HepG2 (cell line): ENCODE measurements around the gene HS3ST3A1. TPM values are rescaled to one million over a fixed set of nuclear protein-coding genes. Genes with fewer than 3 reads are reported as not detected.
"Not testable (repeated sequence)": the region's sequence is repeated elsewhere in the genome, so short reads cannot be mapped to it uniquely, and the experiment has no call there.

ENCODE experiments used
- ATAC-seq: fragments of 200-7000 bp; cut with Tn5 transposase; 3 replicates; pipeline ENCODE4 v1.9.1; 2020; ENCODE audit warnings: mild to moderate bottlenecking, moderate library complexity
- BruUV-seq: library from RNA; stranded (reverse); fragments of 400-500 nt; replicated peaks from 2 replicates; lab custom pipeline; 2021; lab: Mats Ljungman, UMichigan
- CTCF ChIA-PET: fragments of 300-600 bp; formaldehyde crosslinking; extraction: SDS; loops from one replicate; lab custom pipeline; 2021; ENCODE audit warnings: low total read pairs, inconsistent platforms, low intra/inter-chr PET ratio; lab: Yijun Ruan, JAX
- POLR2A ChIA-PET: fragments of 350-600 bp; sonication (Branson Sonifier 250); formaldehyde crosslinking; loops from one replicate; lab custom pipeline; 2020; ENCODE audit warnings: antibody characterized with exemption, inconsistent platforms; lab: Yijun Ruan, JAX
- DNase-seq: peaks from one replicate; pipeline ENCODE4 v3.0.0-alpha.2; 2015; ENCODE audit warnings: low spot score
- FAIRE-seq: peaks from 3 replicates; lab custom pipeline; 2011; peaks lifted over from hg19 to GRCh38; lab: Jason Lieb, UNC
- H2AFZ ChIP-seq: one replicate; pipeline ENCODE4 v1.6.1; 2011; ENCODE audit warnings: low read length, inconsistent platforms
- H3K27ac ChIP-seq: fragments of 300-600 bp; 3 replicates; pipeline ENCODE4 v1.8.0; 2011; ENCODE audit warnings: mixed run types, mild to moderate bottlenecking, mixed read lengths, low read length, inconsistent platforms; ENCODE audit not compliant: insufficient read depth; ENCODE audit errors: extremely low read length
- H3K27me3 ChIP-seq, 2 experiments: fragments of 200-600 bp in 1 of 2; 2 replicates in 1 of 2; 3 replicates in 1 of 2; pipeline versions ENCODE4 v1.6.0 to v1.8.0; 2011; ENCODE audit warnings: low read length in 2 of 2, mild to moderate bottlenecking in 2 of 2, moderate library complexity in 2 of 2, inconsistent platforms in 1 of 2; ENCODE audit not compliant: insufficient read depth in 2 of 2, control insufficient read depth in 1 of 2
- H3K36me3 ChIP-seq, 2 experiments: fragments of 200-600 bp in 1 of 2; replicated peaks in 1 of 2; 2 replicates in 1 of 2; 3 replicates in 1 of 2; pipeline versions ENCODE4 v1.5.1 to v1.8.0; 2011; ENCODE audit warnings: low read length in 2 of 2, inconsistent platforms in 1 of 2; ENCODE audit not compliant: insufficient read depth in 2 of 2, control insufficient read depth in 1 of 2
- H3K4me1 ChIP-seq: 2 replicates; pipeline ENCODE4 v1.5.1; 2012; ENCODE audit warnings: low read length, inconsistent platforms; ENCODE audit not compliant: insufficient read depth
- H3K4me2 ChIP-seq: 2 replicates; pipeline ENCODE4 v1.6.0; 2011; ENCODE audit warnings: low read depth, low read length, inconsistent platforms
- H3K4me3 ChIP-seq, 3 experiments: fragments of 200-600 bp in 1 of 3; sonication (generic), shearing (Covaris generic) in 1 of 3; replicated peaks in 1 of 3; 2 replicates each; pipeline ENCODE4 v1.5.1; 2011 to 2016; ENCODE audit warnings: low read length in 3 of 3, inconsistent platforms in 2 of 3, low read depth in 2 of 3, mild to moderate bottlenecking in 2 of 3, control low read depth in 1 of 3, mixed read lengths in 1 of 3; ENCODE audit not compliant: insufficient read depth in 1 of 3
- H3K79me2 ChIP-seq: one replicate; pipeline ENCODE4 v1.6.1; 2011; ENCODE audit warnings: low read length, inconsistent platforms; ENCODE audit not compliant: insufficient read depth
- H3K9ac ChIP-seq: 2 replicates; pipeline ENCODE4 v1.6.0; 2011; ENCODE audit warnings: mild to moderate bottlenecking, low read depth, low read length, inconsistent platforms; ENCODE audit not compliant: insufficient read depth
- H3K9me3 ChIP-seq: 2 replicates; pipeline ENCODE4 v1.5.1; 2012; ENCODE audit warnings: mild to moderate bottlenecking, low read length
- H4K20me1 ChIP-seq: 2 replicates; pipeline ENCODE4 v1.6.0; 2011; ENCODE audit warnings: inconsistent platforms, mild to moderate bottlenecking, low read length, moderate library complexity; ENCODE audit not compliant: insufficient read depth
- ELF4 ChIP-seq: sonication (generic); formaldehyde crosslinking; IDR thresholded peaks from 2 replicates; pipeline ENCODE4 v1.5.0; 2020; ENCODE audit warnings: missing genetic modification reagents, mild to moderate bottlenecking, moderate library complexity, borderline replicate concordance
- NFYB ChIP-seq: sonication (generic); formaldehyde crosslinking; IDR thresholded peaks from 2 replicates; pipeline ENCODE4 v1.4.0; 2020; ENCODE audit warnings: missing genetic modification reagents
- WGBS: methylation state at CpG from one replicate; pipeline ENCODE4 v1.1.6; 2017; ENCODE audit warnings: low lambda C conversion rate; 5-methylcytosine and 5-hydroxymethylcytosine counted together
- in situ Hi-C: cut with HindIII; loops from 2 replicates; pipeline ENCODE4 v1.10.0; 2017; ENCODE audit warnings: low pct_unique_long_range_greater_than_20kb; ENCODE audit not compliant: extremely low pct_ligation_motif_present
- intact Hi-C: fragments of 100-400 bp; cut with micrococcal nuclease; formaldehyde crosslinking; loops from one replicate; pipeline ENCODE4 v1.10.0; 2022; ENCODE audit not compliant: unreplicated experiment
- polyA plus RNA-seq, 8 experiments: library from polyadenylated mRNA; depleted of rRNA in 3 of 8; stranded (reverse) in 7 of 8; unstranded in 1 of 8; fragments of >200 nt; fragmentation: Illumina TruSeq in 4 of 8; extraction: Trizol in 4 of 8; gene quantifications; 2 replicates each; pipeline versions ENCODE4 v1.2.1 to v1.2.3, GENCODE V29; 2011 to 2016; ENCODE audit warnings: low read depth in 4 of 8, missing spikeins in 1 of 8, mixed read lengths in 1 of 8; ENCODE audit not compliant: insufficient read depth in 1 of 8
- total RNA-seq, 5 experiments: library from RNA; depleted of rRNA; stranded (reverse); fragments of >200 nt; fragmentation: Illumina TruSeq; extraction: Trizol; gene quantifications; 2 replicates each; pipeline ENCODE4 v1.2.3, GENCODE V29; 2016; ENCODE audit warnings: low read depth in 1 of 5
- TF ChIP-seq, protein P1 (sequence below): sonication (generic); formaldehyde crosslinking; IDR thresholded peaks from 2 replicates; pipeline ENCODE4 v1.4.0; 2020; ENCODE audit warnings: missing genetic modification reagents
- TF ChIP-seq, protein P2 (sequence below): sonication (generic); formaldehyde crosslinking; IDR thresholded peaks from 2 replicates; pipeline ENCODE4 v1.4.0; 2020; ENCODE audit warnings: mild to moderate bottlenecking, low read depth, missing genetic modification reagents
- TF ChIP-seq, protein P3 (sequence below): IDR thresholded peaks from 2 replicates; pipeline ENCODE4 v1.6.1; 2016; ENCODE audit warnings: low read depth, control low read depth

Gene HS3ST3A1
- total and polyA plus RNA-seq, 2 of the 13 experiments (the other 11 are each of a cell fraction or from before 2014, with no cell fraction given), result 1.3 to 3.5 TPM

GRCh38 chr17:13498184-13498583 is 103.5 kb downstream of the HS3ST3A1 start:
- Histone ChIP-seq H3K27ac (no peak overlapping the region), H3K9me3 (no peaks in the 10 kb centered on the region), H3K27me3 (peaks cover 0 to 7% of the 10 kb centered on the region in 2 experiments; a peak in 1 of 5 replicates), H3K36me3 (no peaks in the 10 kb centered on the region), H3K4me2 (no peak overlapping the region), H3K4me1 (0 out of 2 replicates have a peak, but pooled peaks cover 14% of the 10 kb centered on the region), H3K79me2 (no peaks in the 10 kb centered on the region)
- BruUV-seq, result no TSS peak
- in situ Hi-C loops, result no loop called here
- CTCF ChIA-PET, result no interaction called here
- ATAC-seq, result no peak
- TF ChIP-seq NFYB, result no peak
- TF ChIP-seq ELF4 (CRISPR knock-in tag), result no peak
- TF ChIP-seq, protein P1, sequence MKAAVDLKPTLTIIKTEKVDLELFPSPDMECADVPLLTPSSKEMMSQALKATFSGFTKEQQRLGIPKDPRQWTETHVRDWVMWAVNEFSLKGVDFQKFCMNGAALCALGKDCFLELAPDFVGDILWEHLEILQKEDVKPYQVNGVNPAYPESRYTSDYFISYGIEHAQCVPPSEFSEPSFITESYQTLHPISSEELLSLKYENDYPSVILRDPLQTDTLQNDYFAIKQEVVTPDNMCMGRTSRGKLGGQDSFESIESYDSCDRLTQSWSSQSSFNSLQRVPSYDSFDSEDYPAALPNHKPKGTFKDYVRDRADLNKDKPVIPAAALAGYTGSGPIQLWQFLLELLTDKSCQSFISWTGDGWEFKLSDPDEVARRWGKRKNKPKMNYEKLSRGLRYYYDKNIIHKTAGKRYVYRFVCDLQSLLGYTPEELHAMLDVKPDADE (CRISPR knock-in tag), result no peak
- TF ChIP-seq, protein P2, sequence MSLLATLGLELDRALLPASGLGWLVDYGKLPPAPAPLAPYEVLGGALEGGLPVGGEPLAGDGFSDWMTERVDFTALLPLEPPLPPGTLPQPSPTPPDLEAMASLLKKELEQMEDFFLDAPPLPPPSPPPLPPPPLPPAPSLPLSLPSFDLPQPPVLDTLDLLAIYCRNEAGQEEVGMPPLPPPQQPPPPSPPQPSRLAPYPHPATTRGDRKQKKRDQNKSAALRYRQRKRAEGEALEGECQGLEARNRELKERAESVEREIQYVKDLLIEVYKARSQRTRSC (CRISPR knock-in tag), result no peak
- TF ChIP-seq, protein P3, sequence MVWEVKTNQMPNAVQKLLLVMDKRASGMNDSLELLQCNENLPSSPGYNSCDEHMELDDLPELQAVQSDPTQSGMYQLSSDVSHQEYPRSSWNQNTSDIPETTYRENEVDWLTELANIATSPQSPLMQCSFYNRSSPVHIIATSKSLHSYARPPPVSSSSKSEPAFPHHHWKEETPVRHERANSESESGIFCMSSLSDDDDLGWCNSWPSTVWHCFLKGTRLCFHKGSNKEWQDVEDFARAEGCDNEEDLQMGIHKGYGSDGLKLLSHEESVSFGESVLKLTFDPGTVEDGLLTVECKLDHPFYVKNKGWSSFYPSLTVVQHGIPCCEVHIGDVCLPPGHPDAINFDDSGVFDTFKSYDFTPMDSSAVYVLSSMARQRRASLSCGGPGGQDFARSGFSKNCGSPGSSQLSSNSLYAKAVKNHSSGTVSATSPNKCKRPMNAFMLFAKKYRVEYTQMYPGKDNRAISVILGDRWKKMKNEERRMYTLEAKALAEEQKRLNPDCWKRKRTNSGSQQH (CRISPR knock-in tag), result no peak
- TF ChIP-seq, all 625 proteins: peak for 0
- intact Hi-C loops, result no loop called here
- Histone ChIP-seq H2AFZ (no peak overlapping the region), H4K20me1 (no peaks in the 10 kb centered on the region), H3K4me3 (no peak overlapping the region), H3K9ac (no peak overlapping the region)
- FAIRE-seq, result no peak
- 36% methylated on average over 3 of the region's 3 CpGs for WGBS
- DNase-seq, result no peak
- POLR2A ChIA-PET, result no interaction called here

DNA sequence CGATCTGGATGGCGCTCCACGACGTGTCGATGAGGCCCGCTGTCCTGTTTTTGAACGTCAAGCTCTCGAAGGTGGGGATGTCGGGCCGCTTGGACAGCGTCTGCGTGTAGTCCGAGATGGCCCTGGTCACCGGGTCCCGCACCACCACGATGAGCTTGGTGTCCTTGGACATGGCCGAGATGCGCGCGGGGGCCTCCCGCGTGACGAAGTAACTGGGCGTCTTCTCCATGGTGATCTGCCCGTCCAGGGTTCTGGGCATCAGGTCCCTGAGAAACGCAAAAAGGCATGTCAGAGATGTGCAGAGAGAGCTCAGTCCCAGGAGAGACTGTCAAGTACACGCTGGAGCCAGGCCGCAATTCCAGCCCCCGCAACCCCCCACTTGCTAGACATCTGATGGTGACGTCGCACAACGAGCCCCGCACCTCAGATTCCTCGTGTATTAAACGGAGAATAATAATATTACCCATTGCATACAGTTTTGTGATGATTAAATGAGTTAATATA is 105.1 kb downstream of the HS3ST3A1 start:
- H4K20me1 ChIP-seq, POLR2A ChIA-PET, H3K27me3 ChIP-seq, DNase-seq, H3K9ac ChIP-seq, CTCF ChIA-PET, intact Hi-C loops, H3K4me2 ChIP-seq, H3K79me2 ChIP-seq, in situ Hi-C loops, H3K36me3 ChIP-seq, H3K4me3 ChIP-seq, H2AFZ ChIP-seq, H3K27ac ChIP-seq, BruUV-seq, ATAC-seq, H3K9me3 ChIP-seq, FAIRE-seq: not testable (repeated sequence)
- 82% methylated on average over 17 of the region's 35 CpGs for WGBS
- 0 out of 2 replicates have a peak, but pooled peaks cover 10% of the 10 kb centered on the region for H3K4me1 ChIP-seq
